ENCODE results near the gene CCDC159.

Gene CCDC159

GRCh38 chr19:11390933-11391680, 44.8 kb downstream of the CCDC159 start (continued):
- TF ChIP-seq ZNF768 (tag by site-specific recombination; IDR thresholded peaks at IDR 0.05) (no peak), ZNF311 (tag by site-specific recombination; IDR thresholded peaks at IDR 0.05; ENCODE audit: borderline replicate concordance) (no peak), KLF16 (tag by site-specific recombination; IDR thresholded peaks at IDR 0.05) (no peak), ZNF48 (tag by site-specific recombination; IDR thresholded peaks at IDR 0.05) (no peak), SCRT2 (tag by site-specific recombination; IDR thresholded peaks at IDR 0.05) (no peak), ZNF138 (tag by site-specific recombination; IDR thresholded peaks at IDR 0.05; ENCODE audit: borderline replicate concordance) (no peak), ZNF571 (tag by site-specific recombination; IDR thresholded peaks at IDR 0.05) (no peak)
- TF ChIP-seq, protein P1, sequence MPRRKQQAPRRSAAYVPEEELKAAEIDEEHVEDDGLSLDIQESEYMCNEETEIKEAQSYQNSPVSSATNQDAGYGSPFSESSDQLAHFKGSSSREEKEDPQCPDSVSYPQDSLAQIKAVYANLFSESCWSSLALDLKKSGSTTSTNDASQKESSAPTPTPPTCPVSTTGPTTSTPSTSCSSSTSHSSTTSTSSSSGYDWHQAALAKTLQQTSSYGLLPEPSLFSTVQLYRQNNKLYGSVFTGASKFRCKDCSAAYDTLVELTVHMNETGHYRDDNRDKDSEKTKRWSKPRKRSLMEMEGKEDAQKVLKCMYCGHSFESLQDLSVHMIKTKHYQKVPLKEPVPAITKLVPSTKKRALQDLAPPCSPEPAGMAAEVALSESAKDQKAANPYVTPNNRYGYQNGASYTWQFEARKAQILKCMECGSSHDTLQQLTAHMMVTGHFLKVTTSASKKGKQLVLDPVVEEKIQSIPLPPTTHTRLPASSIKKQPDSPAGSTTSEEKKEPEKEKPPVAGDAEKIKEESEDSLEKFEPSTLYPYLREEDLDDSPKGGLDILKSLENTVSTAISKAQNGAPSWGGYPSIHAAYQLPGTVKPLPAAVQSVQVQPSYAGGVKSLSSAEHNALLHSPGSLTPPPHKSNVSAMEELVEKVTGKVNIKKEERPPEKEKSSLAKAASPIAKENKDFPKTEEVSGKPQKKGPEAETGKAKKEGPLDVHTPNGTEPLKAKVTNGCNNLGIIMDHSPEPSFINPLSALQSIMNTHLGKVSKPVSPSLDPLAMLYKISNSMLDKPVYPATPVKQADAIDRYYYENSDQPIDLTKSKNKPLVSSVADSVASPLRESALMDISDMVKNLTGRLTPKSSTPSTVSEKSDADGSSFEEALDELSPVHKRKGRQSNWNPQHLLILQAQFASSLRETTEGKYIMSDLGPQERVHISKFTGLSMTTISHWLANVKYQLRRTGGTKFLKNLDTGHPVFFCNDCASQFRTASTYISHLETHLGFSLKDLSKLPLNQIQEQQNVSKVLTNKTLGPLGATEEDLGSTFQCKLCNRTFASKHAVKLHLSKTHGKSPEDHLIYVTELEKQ (tag by site-specific recombination; IDR thresholded peaks at IDR 0.05; ENCODE audit: borderline replicate concordance) = no peak

- Histone ChIP-seq H3K27ac (ENCODE audit: extremely low read depth, low read depth, low read length) (no peak overlapping the region), H3K4me1 (ENCODE audit: control insufficient read depth, insufficient read depth, low read length) (no peaks in the 10 kb centered on the region), H3K4me3 (ENCODE audit: low read depth, low read length) (no peak overlapping the region), H3K36me3 (ENCODE audit: control insufficient read depth in 2 of 2, insufficient read depth in 1 of 2, low read length in 2 of 2) (no peaks in the 10 kb centered on the region), H3K9me3 (ENCODE audit: control insufficient read depth, insufficient read depth, low read depth, low read length) (no peaks in the 10 kb centered on the region)
- ChIA-PET POLR2A (no interaction called here), CTCF (interaction anchor here (0.6 to 2.1 kb wide), 2 partner anchors 15 to 163 kb away, joined by 3 to 14 read pairs; no protein-coding TSS in a partner anchor)
- TF ChIP-seq ZNF394 (tag by site-specific recombination; IDR thresholded peaks at IDR 0.05; ENCODE audit: borderline replicate concordance) = no peak
- no peak for TF ChIP-seq SALL2 (tag by site-specific recombination; IDR thresholded peaks at IDR 0.05; ENCODE audit: borderline replicate concordance)
Observed at GRCh38 chr19:11397089-11397610, 50.8 kb downstream of the CCDC159 start.

- no peak overlapping the region for H3K27ac ChIP-seq (ENCODE audit: extremely low read depth, low read depth, low read length)
- H3K4me1 ChIP-seq (ENCODE audit: control insufficient read depth, insufficient read depth, low read length) = no peaks in the 10 kb centered on the region
- no peak overlapping the region for H3K4me3 ChIP-seq (ENCODE audit: low read depth, low read length)
- no peaks in the 10 kb centered on the region for H3K36me3 ChIP-seq (ENCODE audit: control insufficient read depth in 2 of 2, insufficient read depth in 1 of 2, low read length in 2 of 2)
- ChIA-PET POLR2A (no interaction called here), CTCF (interaction anchor here (0.9 to 1.6 kb wide), 2 partner anchors 16 to 19 kb away, joined by 3 to 8 read pairs; no protein-coding TSS in a partner anchor)
- H3K9me3 ChIP-seq (ENCODE audit: control insufficient read depth, insufficient read depth, low read depth, low read length) = no peaks in the 10 kb centered on the region
- TF ChIP-seq ZNF585B (tag by site-specific recombination; IDR thresholded peaks at IDR 0.05) (no peak), ZNF639 (tag by site-specific recombination; IDR thresholded peaks at IDR 0.05) (no peak), ZNF184 (tag by site-specific recombination; IDR thresholded peaks at IDR 0.05) (no peak), ELK4 (IDR thresholded peaks at IDR 0.05; ENCODE audit: borderline replicate concordance, low read depth, low read length) (no peak), ZNF610 (tag by site-specific recombination; IDR thresholded peaks at IDR 0.05; ENCODE audit: borderline replicate concordance) (no peak), ZBTB7A (tag by site-specific recombination; IDR thresholded peaks at IDR 0.05; ENCODE audit: low read depth) (no peak), ZNF266 (tag by site-specific recombination; IDR thresholded peaks at IDR 0.05; ENCODE audit: low read depth) (no peak), ZNF214 (tag by site-specific recombination; IDR thresholded peaks at IDR 0.05; ENCODE audit: borderline replicate concordance) (no peak), ZNF248 (tag by site-specific recombination; IDR thresholded peaks at IDR 0.05) (no peak), PRDM2 (tag by site-specific recombination; IDR thresholded peaks at IDR 0.05; ENCODE audit: borderline replicate concordance) (no peak)
Observed at GRCh38 chr19:11399667-11400066, 53.3 kb downstream of the CCDC159 start.
